Measurements from ENCODE around the gene VPS36. TPM values are rescaled to one million over a fixed set of nuclear protein-coding genes. Genes with fewer than 3 reads are reported as not detected.

VPS36 gene
- total and polyA plus RNA-seq, 10 of the 15 experiments (the other 5 are each of a cell fraction or from before 2014, with no cell fraction given), result 10.3 to 29.0 (median 23.9) TPM

DNA sequence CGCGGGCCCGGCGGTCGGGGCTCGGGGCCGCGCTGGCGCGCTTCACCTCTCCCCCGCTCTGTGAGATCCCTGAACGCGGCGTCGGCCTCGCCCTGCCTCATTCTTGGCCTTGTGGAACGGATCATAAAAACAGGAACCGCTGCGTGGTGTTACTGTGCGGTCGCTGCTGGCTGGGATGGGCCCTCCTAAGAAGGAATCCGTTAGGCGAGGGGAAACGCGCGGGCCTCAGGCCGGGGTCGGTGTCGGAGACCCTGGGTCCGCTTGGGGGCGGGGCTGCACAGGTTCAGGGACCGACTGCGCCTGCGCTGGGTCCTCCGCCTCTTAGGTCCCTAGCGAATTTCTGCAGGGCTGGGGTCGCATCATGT lies 5.2 kb upstream of the VPS36 start (continued):
- TF ChIP-seq CBX3 (IDR thresholded peaks at IDR 0.05; ENCODE audit: borderline replicate concordance, low read depth) (no peak), ZSCAN29 (IDR thresholded peaks at IDR 0.05) (no peak), SPI1 (IDR thresholded peaks at IDR 0.05; ENCODE audit: borderline replicate concordance, insufficient read depth, low read depth, low read length) (peak; percentile 49; the same call in 1 of the 2 replicates), MYC (IDR thresholded peaks at IDR 0.05; ENCODE audit: insufficient read depth, insufficient read length, insufficient replicate concordance, low read length, severe bottlenecking) (no peak), NR2C1 (IDR thresholded peaks at IDR 0.05) (0 out of 2 replicates have a peak, but pooled peaks have one; percentile 13), IKZF1 (conservative IDR thresholded peaks at IDR 0.05) (peak; percentile 17), ZNF207 (IDR thresholded peaks at IDR 0.05; ENCODE audit: borderline replicate concordance) (0 out of 2 replicates have a peak, but pooled peaks have one; percentile 62), DPF2 (IDR thresholded peaks at IDR 0.05) (peak; percentile 45; the same call in 1 of the 2 replicates), BACH1 (IDR thresholded peaks at IDR 0.05; ENCODE audit: borderline replicate concordance) (no peak), KLF5 (IDR thresholded peaks at IDR 0.05; ENCODE audit: partially characterized antibody) (peak; percentile 33), RELA (IDR thresholded peaks at IDR 0.05; ENCODE audit: borderline replicate concordance, partially characterized antibody) (peak; percentile 6), SIN3A (IDR thresholded peaks at IDR 0.05; ENCODE audit: low read depth, low read length) (peak; percentile 37; the same call in 1 of the 2 replicates), MXI1 (IDR thresholded peaks at IDR 0.05; ENCODE audit: low read depth, low read length) (no peak), ASH2L (IDR thresholded peaks at IDR 0.05; ENCODE audit: borderline replicate concordance, low read depth) (0 out of 2 replicates have a peak, but pooled peaks have one; percentile 69), RB1 (IDR thresholded peaks at IDR 0.05; ENCODE audit: borderline replicate concordance) (0 out of 2 replicates have a peak, but pooled peaks have one; percentile 82), KDM1A (IDR thresholded peaks at IDR 0.05; ENCODE audit: borderline replicate concordance) (no peak), RAD21 (IDR thresholded peaks at IDR 0.05; ENCODE audit: insufficient read depth, low read depth, low read length) (no peak), NR2F1 (conservative IDR thresholded peaks at IDR 0.05) (peak; percentile 57)
- TF ChIP-seq, protein P1, sequence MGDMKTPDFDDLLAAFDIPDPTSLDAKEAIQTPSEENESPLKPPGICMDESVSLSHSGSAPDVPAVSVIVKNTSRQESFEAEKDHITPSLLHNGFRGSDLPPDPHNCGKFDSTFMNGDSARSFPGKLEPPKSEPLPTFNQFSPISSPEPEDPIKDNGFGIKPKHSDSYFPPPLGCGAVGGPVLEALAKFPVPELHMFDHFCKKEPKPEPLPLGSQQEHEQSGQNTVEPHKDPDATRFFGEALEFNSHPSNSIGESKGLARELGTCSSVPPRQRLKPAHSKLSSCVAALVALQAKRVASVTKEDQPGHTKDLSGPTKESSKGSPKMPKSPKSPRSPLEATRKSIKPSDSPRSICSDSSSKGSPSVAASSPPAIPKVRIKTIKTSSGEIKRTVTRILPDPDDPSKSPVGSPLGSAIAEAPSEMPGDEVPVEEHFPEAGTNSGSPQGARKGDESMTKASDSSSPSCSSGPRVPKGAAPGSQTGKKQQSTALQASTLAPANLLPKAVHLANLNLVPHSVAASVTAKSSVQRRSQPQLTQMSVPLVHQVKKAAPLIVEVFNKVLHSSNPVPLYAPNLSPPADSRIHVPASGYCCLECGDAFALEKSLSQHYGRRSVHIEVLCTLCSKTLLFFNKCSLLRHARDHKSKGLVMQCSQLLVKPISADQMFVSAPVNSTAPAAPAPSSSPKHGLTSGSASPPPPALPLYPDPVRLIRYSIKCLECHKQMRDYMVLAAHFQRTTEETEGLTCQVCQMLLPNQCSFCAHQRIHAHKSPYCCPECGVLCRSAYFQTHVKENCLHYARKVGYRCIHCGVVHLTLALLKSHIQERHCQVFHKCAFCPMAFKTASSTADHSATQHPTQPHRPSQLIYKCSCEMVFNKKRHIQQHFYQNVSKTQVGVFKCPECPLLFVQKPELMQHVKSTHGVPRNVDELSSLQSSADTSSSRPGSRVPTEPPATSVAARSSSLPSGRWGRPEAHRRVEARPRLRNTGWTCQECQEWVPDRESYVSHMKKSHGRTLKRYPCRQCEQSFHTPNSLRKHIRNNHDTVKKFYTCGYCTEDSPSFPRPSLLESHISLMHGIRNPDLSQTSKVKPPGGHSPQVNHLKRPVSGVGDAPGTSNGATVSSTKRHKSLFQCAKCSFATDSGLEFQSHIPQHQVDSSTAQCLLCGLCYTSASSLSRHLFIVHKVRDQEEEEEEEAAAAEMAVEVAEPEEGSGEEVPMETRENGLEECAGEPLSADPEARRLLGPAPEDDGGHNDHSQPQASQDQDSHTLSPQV (IDR thresholded peaks at IDR 0.05), result no peak
- TF ChIP-seq, protein P2, sequence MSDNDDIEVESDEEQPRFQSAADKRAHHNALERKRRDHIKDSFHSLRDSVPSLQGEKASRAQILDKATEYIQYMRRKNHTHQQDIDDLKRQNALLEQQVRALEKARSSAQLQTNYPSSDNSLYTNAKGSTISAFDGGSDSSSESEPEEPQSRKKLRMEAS (IDR thresholded peaks at IDR 0.05; ENCODE audit: low read depth, low read length), result 0 out of 2 replicates have a peak, but pooled peaks have one; percentile 6
- TF ChIP-seq, protein P3, sequence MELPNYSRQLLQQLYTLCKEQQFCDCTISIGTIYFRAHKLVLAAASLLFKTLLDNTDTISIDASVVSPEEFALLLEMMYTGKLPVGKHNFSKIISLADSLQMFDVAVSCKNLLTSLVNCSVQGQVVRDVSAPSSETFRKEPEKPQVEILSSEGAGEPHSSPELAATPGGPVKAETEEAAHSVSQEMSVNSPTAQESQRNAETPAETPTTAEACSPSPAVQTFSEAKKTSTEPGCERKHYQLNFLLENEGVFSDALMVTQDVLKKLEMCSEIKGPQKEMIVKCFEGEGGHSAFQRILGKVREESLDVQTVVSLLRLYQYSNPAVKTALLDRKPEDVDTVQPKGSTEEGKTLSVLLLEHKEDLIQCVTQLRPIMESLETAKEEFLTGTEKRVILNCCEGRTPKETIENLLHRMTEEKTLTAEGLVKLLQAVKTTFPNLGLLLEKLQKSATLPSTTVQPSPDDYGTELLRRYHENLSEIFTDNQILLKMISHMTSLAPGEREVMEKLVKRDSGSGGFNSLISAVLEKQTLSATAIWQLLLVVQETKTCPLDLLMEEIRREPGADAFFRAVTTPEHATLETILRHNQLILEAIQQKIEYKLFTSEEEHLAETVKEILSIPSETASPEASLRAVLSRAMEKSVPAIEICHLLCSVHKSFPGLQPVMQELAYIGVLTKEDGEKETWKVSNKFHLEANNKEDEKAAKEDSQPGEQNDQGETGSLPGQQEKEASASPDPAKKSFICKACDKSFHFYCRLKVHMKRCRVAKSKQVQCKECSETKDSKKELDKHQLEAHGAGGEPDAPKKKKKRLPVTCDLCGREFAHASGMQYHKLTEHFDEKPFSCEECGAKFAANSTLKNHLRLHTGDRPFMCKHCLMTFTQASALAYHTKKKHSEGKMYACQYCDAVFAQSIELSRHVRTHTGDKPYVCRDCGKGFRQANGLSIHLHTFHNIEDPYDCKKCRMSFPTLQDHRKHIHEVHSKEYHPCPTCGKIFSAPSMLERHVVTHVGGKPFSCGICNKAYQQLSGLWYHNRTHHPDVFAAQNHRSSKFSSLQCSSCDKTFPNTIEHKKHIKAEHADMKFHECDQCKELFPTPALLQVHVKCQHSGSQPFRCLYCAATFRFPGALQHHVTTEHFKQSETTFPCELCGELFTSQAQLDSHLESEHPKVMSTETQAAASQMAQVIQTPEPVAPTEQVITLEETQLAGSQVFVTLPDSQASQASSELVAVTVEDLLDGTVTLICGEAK (IDR thresholded peaks at IDR 0.05; ENCODE audit: borderline replicate concordance), result no peak

All from GM12878 (cell line).